ENCODE measurements around the gene CREBRF.
"Not testable (repeated sequence)": the region's sequence is repeated elsewhere in the genome, so short reads cannot be mapped to it uniquely, and the experiment has no call there.

Gene CREBRF

GRCh38 chr5:173093606-173094005 is 37.5 kb downstream of the CREBRF start:
- H3K9ac ChIP-seq (ENCODE audit: low read depth, low read length) = no peak overlapping the region
- no peaks in the 10 kb centered on the region for H3K36me3 ChIP-seq (ENCODE audit: insufficient read depth, low read depth, low read length)
- H3K27me3 ChIP-seq (ENCODE audit: insufficient read depth, low read length) = no peaks in the 10 kb centered on the region
- no peaks in the 10 kb centered on the region for H3K4me1 ChIP-seq (ENCODE audit: insufficient read depth, low read length)
- no peaks in the 10 kb centered on the region for H3K9me3 ChIP-seq (ENCODE audit: insufficient read depth, low read depth, low read length)
- H3K4me3 ChIP-seq (ENCODE audit: low read length) = no peak overlapping the region
- no peak overlapping the region for H3K27ac ChIP-seq (ENCODE audit: low read length)

GRCh38 chr5:173094012-173094661 is 38.0 kb downstream of the CREBRF start:
- Histone ChIP-seq H3K27me3 (ENCODE audit: insufficient read depth, low read length) (no peaks in the 10 kb centered on the region), H3K9me3 (ENCODE audit: insufficient read depth, low read depth, low read length) (no peaks in the 10 kb centered on the region), H3K4me3 (ENCODE audit: low read length) (no peak overlapping the region), H3K36me3 (ENCODE audit: insufficient read depth, low read depth, low read length) (no peaks in the 10 kb centered on the region), H3K4me1 (ENCODE audit: insufficient read depth, low read length) (no peaks in the 10 kb centered on the region), H3K9ac (ENCODE audit: low read depth, low read length) (no peak overlapping the region), H3K27ac (ENCODE audit: low read length) (no peak overlapping the region)

- no peak overlapping the region for H3K27ac ChIP-seq (ENCODE audit: low read length)
- H3K9me3 ChIP-seq (ENCODE audit: insufficient read depth, low read depth, low read length) = peaks cover 4% of the 10 kb centered on the region
- no peaks in the 10 kb centered on the region for H3K27me3 ChIP-seq (ENCODE audit: insufficient read depth, low read length)
- H3K4me1 ChIP-seq (ENCODE audit: insufficient read depth, low read length) = no peaks in the 10 kb centered on the region
- no peaks in the 10 kb centered on the region for H3K36me3 ChIP-seq (ENCODE audit: insufficient read depth, low read depth, low read length)
- no peak overlapping the region for H3K4me3 ChIP-seq (ENCODE audit: low read length)
- no peak overlapping the region for H3K9ac ChIP-seq (ENCODE audit: low read depth, low read length)
Measured at GRCh38 chr5:173098787-173099186, 42.6 kb downstream of the CREBRF start.

GRCh38 chr5:173099461-173099860 is 43.3 kb downstream of the CREBRF start:
- Histone ChIP-seq H3K4me3 (ENCODE audit: low read length) (no peak overlapping the region), H3K27ac (ENCODE audit: low read length) (no peak overlapping the region), H3K9me3 (ENCODE audit: insufficient read depth, low read depth, low read length) (peaks cover 4% of the 10 kb centered on the region), H3K4me1 (ENCODE audit: insufficient read depth, low read length) (no peaks in the 10 kb centered on the region), H3K9ac (ENCODE audit: low read depth, low read length) (no peak overlapping the region), H3K27me3 (ENCODE audit: insufficient read depth, low read length) (no peaks in the 10 kb centered on the region), H3K36me3 (ENCODE audit: insufficient read depth, low read depth, low read length) (no peaks in the 10 kb centered on the region)

GRCh38 chr5:173101245-173101644 is 45.1 kb downstream of the CREBRF start:
- Histone ChIP-seq H3K9me3 (ENCODE audit: insufficient read depth, low read depth, low read length) (peaks cover 4% of the 10 kb centered on the region), H3K36me3 (ENCODE audit: insufficient read depth, low read depth, low read length) (no peaks in the 10 kb centered on the region), H3K4me1 (ENCODE audit: insufficient read depth, low read length) (no peaks in the 10 kb centered on the region), H3K27ac (ENCODE audit: low read length) (no peak overlapping the region), H3K9ac (ENCODE audit: low read depth, low read length) (no peak overlapping the region), H3K4me3 (ENCODE audit: low read length) (no peak overlapping the region), H3K27me3 (ENCODE audit: insufficient read depth, low read length) (no peaks in the 10 kb centered on the region)

GRCh38 chr5:173103411-173103810 is 47.3 kb downstream of the CREBRF start:
- Histone ChIP-seq H3K4me1 (ENCODE audit: insufficient read depth, low read length) (no peaks in the 10 kb centered on the region), H3K4me3 (ENCODE audit: low read length) (no peak overlapping the region), H3K9me3 (ENCODE audit: insufficient read depth, low read depth, low read length) (peaks cover 4% of the 10 kb centered on the region), H3K27ac (ENCODE audit: low read length) (no peak overlapping the region), H3K27me3 (ENCODE audit: insufficient read depth, low read length) (no peaks in the 10 kb centered on the region), H3K9ac (ENCODE audit: low read depth, low read length) (no peak overlapping the region), H3K36me3 (ENCODE audit: insufficient read depth, low read depth, low read length) (no peaks in the 10 kb centered on the region)

- Histone ChIP-seq H3K4me1 (ENCODE audit: insufficient read depth, low read length) (no peaks in the 10 kb centered on the region), H3K27me3 (ENCODE audit: insufficient read depth, low read length) (no peaks in the 10 kb centered on the region), H3K27ac (ENCODE audit: low read length) (no peak overlapping the region), H3K36me3 (ENCODE audit: insufficient read depth, low read depth, low read length) (no peaks in the 10 kb centered on the region), H3K9me3 (ENCODE audit: insufficient read depth, low read depth, low read length) (no peaks in the 10 kb centered on the region), H3K9ac (ENCODE audit: low read depth, low read length) (no peak overlapping the region), H3K4me3 (ENCODE audit: low read length) (no peak overlapping the region)
Measured at GRCh38 chr5:173108914-173109313, 52.8 kb downstream of the CREBRF start.

GRCh38 chr5:173114536-173114935 is 58.4 kb downstream of the CREBRF start:
- no peak overlapping the region for H3K4me3 ChIP-seq (ENCODE audit: low read length)

GRCh38 chr5:173119719-173120118 is 63.6 kb downstream of the CREBRF start:
- Histone ChIP-seq H3K27me3 (ENCODE audit: insufficient read depth, low read length) (no peaks in the 10 kb centered on the region), H3K36me3 (ENCODE audit: insufficient read depth, low read depth, low read length) (no peaks in the 10 kb centered on the region), H3K27ac (ENCODE audit: low read length) (no peak overlapping the region), H3K9me3 (ENCODE audit: insufficient read depth, low read depth, low read length) (no peaks in the 10 kb centered on the region), H3K4me3 (ENCODE audit: low read length) (no peak overlapping the region), H3K4me1 (ENCODE audit: insufficient read depth, low read length) (no peaks in the 10 kb centered on the region), H3K9ac (ENCODE audit: low read depth, low read length) (no peak overlapping the region)

More at GRCh38 chr5:173114536-173114935, 58.4 kb downstream of the CREBRF start:
- no peak overlapping the region for H3K27ac ChIP-seq (ENCODE audit: low read length)
- no peaks in the 10 kb centered on the region for H3K4me1 ChIP-seq (ENCODE audit: insufficient read depth, low read length)
- no peaks in the 10 kb centered on the region for H3K9me3 ChIP-seq (ENCODE audit: insufficient read depth, low read depth, low read length)
- H3K27me3 ChIP-seq (ENCODE audit: insufficient read depth, low read length) = no peaks in the 10 kb centered on the region
- no peaks in the 10 kb centered on the region for H3K36me3 ChIP-seq (ENCODE audit: insufficient read depth, low read depth, low read length)
- H3K9ac ChIP-seq (ENCODE audit: low read depth, low read length) = no peak overlapping the region

- no peaks in the 10 kb centered on the region for H3K36me3 ChIP-seq (ENCODE audit: insufficient read depth, low read depth, low read length)
- H3K27me3 ChIP-seq (ENCODE audit: insufficient read depth, low read length) = no peaks in the 10 kb centered on the region
- no peak overlapping the region for H3K4me3 ChIP-seq (ENCODE audit: low read length)
- H3K9me3 ChIP-seq (ENCODE audit: insufficient read depth, low read depth, low read length) = no peaks in the 10 kb centered on the region
- H3K27ac ChIP-seq (ENCODE audit: low read length) = no peak overlapping the region
- H3K9ac ChIP-seq (ENCODE audit: low read depth, low read length) = no peak overlapping the region
- H3K4me1 ChIP-seq (ENCODE audit: insufficient read depth, low read length) = no peaks in the 10 kb centered on the region
Measured at GRCh38 chr5:173123416-173123815, 67.3 kb downstream of the CREBRF start.

- not testable (repeated sequence) for H3K36me3 ChIP-seq (ENCODE audit: insufficient read depth, low read depth, low read length); H3K9me3 ChIP-seq (ENCODE audit: insufficient read depth, low read depth, low read length); H3K4me1 ChIP-seq (ENCODE audit: insufficient read depth, low read length); H3K9ac ChIP-seq (ENCODE audit: low read depth, low read length); H3K27ac ChIP-seq (ENCODE audit: low read length); H3K27me3 ChIP-seq (ENCODE audit: insufficient read depth, low read length); H3K4me3 ChIP-seq (ENCODE audit: low read length)
Measured at GRCh38 chr5:173132166-173132565, 76.0 kb downstream of the CREBRF start.

- H3K4me1 ChIP-seq (ENCODE audit: insufficient read depth, low read length) = peaks cover 22% of the 10 kb centered on the region; the same call in 1 of the 2 replicates
- H3K9ac ChIP-seq (ENCODE audit: low read depth, low read length) = no peak overlapping the region
- peak overlapping the region; percentile 24; the same call in 1 of the 2 replicates for H3K4me3 ChIP-seq (ENCODE audit: low read length)
- no peak overlapping the region for H3K27ac ChIP-seq (ENCODE audit: low read length)
- no peaks in the 10 kb centered on the region for H3K36me3 ChIP-seq (ENCODE audit: insufficient read depth, low read depth, low read length)
- H3K9me3 ChIP-seq (ENCODE audit: insufficient read depth, low read depth, low read length) = no peaks in the 10 kb centered on the region
- no peaks in the 10 kb centered on the region for H3K27me3 ChIP-seq (ENCODE audit: insufficient read depth, low read length)
Measured at GRCh38 chr5:173138707-173139106, 82.6 kb downstream of the CREBRF start.
